CD4-positive, alpha-beta T cell treated with Interleukin-10 for 1 hour (primary cell): Measurements from ENCODE around the gene PHKB.
"Not testable (repeated sequence)": the region's sequence is repeated elsewhere in the genome, so short reads cannot be mapped to it uniquely, and the experiment has no call there.

Source experiments
- DNase-seq: peaks from one replicate; pipeline ENCODE4 v3.0.0-alpha.2; 2020

Gene PHKB

GRCh38 chr16:47627085-47627639 is 166.0 kb downstream of the PHKB start:
- no peak for DNase-seq

DNA sequence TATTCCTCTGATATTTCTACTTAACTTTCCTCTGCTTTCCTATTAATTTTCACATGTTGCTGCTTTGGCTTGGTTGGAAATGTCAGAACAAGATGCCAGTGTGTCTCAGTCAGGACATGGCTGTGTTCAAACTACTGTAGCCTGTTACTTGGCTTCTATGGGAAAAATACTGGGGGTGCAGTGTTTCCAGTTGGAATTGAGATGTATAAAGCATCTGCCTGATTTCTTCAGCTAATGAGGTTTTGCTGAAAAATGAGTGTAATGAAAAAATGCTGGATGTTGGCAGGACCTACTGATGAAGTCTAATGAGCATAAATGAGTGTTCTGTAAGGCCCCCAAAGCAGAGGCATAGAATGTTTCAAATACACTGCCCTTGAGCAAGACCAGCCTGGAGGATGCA is 166.6 kb downstream of the PHKB start:
- DNase-seq: no peak

GRCh38 chr16:47631131-47631530 is 170.0 kb downstream of the PHKB start:
- DNase-seq: no peak

GRCh38 chr16:47634126-47634525 is 173.0 kb downstream of the PHKB start:
- DNase-seq: no peak

- no peak for DNase-seq
These were observed 173.6 kb downstream of the PHKB start for GRCh38 chr16:47634727-47635126.

DNA sequence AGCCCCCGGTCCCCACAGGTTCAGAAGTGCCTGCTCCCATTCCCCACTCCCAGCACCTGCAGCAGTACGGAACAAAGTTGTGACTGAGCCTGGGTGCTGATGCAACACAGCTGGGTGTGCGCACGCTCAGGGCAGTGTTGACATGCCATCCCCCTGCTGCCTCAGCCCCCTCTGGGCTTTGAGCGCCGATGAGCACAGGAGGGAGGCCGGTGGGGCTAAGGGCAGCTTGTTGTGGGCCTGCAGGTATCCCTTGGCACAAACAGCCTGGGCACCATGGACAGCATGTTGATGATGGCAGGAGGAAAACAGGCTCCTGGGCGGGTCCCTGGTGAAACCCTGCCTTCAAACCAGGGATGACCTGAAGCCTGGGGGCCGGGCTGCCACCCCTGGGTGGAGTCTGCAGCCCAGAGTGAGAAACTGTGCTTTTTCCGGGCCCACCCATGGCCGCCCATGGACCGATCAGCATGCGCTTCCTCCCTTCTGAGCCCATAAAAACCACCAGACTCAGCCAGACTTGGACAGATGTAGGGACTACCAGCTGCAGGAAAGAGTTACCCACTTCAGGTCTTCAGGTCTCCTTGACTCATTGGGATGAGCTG is 175.5 kb downstream of the PHKB start:
- no peak for DNase-seq

- no peak for DNase-seq
These were observed 177.0 kb downstream of the PHKB start for GRCh38 chr16:47638175-47638574.

GRCh38 chr16:47640661-47641060 is 179.5 kb downstream of the PHKB start:
- no peak for DNase-seq

DNA sequence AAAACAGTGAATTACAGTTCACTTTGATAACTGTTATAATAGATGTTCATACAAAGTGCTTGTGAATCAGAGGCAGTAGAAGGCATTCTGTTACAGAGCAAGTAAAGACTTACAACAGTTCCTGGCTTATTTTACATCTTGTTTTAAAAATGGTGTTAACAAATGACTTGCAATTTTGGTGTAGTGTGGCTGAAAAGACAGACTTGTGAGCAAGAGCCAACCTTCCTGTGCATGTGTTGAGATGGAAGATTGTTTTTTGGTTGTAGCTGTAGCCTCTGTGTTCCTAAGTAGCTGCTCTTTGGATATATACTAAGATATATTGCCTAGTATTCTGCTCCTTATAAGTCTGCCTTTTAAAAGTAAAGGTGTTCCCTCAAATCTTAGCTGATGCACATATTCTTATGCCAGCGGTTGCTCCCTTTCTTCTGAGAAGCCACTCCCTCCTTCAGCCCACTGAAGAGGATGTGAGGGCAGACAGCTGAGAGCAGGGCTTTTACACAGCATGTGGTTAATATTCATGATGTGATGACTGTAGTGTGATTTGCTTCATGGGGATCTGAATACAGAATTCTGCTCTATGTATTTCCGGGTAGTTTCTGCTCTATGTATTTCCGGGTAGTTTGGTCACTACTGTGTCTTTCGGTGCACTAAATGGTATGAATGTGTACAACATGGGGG is 182.3 kb downstream of the PHKB start:
- peak; percentile 21 for DNase-seq

DNA sequence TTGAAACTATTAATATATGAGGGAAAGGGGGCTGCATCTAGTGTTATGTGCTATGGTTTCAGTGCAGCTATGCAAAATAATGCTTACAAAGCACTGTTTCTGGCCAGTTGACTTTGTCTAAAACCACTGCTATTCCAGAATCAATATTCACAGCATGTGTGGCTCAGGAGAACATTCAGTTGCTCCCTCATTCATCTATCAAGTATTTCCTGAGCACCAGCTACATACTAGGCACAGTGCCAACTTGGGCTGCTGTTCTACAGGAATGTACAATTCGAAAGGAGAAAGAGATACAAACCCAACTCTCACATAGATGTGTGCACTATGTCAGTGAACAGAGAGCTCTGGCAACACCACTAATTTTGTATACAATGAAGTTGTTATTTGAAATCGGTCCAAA is 183.0 kb downstream of the PHKB start:
- no peak for DNase-seq

GRCh38 chr16:47644661-47645060 is 183.5 kb downstream of the PHKB start:
- no peak for DNase-seq

GRCh38 chr16:47646914-47647313 is 185.8 kb downstream of the PHKB start:
- no peak for DNase-seq

DNA sequence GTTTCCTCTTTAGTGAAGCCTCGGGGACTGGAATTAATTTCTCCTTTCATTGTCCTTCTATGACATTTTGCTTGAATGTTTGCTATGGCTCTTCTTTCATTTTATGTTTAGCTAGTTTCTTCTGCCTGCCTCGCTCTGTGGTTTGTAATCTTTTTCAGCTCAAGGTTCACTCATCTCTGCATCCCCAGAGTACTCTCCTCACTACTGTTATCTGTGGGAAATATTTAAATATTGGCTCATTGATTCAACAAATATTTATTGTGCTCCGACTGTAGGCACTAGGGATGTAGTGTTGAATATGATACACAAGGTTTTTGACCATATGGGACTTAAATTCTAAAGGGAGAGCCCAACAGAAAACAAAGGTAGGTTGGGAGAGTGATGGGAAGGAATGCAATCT is 195.9 kb downstream of the PHKB start:
- DNase-seq: no peak

DNA sequence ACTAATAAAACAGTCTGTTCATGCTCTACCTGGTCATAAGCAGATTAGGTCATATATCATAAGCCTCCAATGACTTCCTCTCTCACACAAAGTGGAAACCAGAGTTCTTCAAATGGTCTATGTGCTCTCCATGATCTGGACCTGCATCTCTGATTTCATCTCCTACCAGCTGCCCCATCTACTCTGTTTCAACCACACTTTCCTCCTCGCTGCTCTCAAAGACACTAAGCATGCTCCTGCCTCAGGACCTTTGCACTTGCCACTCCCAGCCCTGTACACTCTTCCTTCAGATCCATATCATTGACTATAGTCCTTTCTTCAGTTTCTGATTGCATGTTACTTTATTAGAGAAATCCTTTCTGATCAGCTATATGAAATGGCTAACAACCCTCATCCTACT is 196.8 kb downstream of the PHKB start:
- DNase-seq: no peak

GRCh38 chr16:47660540-47660939 is 199.4 kb downstream of the PHKB start:
- DNase-seq: no peak

GRCh38 chr16:47664653-47665325 is 203.7 kb downstream of the PHKB start:
- no peak for DNase-seq

DNA sequence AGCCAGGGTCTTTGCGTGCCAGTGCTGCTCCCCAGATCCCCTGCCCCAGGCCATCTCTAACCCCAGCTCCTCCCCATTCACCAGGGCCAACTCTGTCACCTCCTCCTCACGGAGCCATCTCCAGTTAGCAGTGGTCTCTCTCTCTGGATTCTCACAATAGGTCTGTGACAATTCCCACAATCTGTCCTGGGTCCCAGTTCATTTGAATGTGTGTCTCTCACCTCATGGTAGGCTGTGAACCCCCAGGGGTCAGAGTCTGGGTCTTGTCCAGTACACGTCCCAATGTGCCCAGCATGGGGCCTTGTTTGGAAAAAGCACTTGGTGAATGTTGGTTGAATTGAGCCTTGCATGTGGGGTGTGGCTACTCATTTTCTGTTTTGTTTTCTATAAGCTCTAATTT is 205.3 kb downstream of the PHKB start:
- DNase-seq: no peak

DNA sequence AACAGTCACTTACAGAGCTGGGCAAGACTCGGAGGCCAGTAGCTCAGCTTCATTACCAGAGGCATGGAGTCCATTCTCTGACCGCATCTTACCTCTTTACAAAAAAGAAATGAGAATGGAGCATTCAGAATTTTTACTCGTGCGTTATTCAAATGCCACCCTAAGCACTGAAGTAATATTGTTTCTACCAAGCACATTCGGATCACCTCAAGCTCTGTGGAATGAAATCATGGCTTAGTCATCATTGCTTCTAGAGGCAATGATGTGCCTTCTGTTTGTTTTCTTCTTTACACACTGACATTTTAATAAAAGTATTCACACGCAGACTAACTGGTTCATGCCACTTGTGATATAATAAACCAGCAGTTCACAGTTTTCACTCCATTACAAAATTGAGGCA is 206.8 kb downstream of the PHKB start:
- no peak for DNase-seq

DNA sequence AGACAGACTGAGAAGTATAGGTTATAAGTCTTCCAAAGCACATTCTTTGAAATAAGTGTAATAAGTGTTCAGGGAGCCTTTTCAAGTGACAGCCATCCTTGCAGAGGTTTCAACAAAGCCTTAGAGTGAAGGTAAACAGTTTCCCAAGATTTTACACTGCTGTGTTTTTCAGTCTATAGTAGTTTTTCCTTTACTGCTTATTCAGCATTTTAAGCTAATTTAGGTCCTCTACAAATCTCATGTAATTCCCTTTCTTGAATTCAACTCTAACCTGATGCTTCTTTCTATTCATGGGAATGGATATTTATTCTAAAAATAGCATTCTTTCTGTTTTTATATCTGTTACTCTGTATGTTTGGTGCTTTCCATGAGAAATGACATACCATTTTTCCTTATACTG is 211.3 kb downstream of the PHKB start:
- no peak for DNase-seq

GRCh38 chr16:47676635-47677177 is 215.6 kb downstream of the PHKB start:
- no peak for DNase-seq

DNA sequence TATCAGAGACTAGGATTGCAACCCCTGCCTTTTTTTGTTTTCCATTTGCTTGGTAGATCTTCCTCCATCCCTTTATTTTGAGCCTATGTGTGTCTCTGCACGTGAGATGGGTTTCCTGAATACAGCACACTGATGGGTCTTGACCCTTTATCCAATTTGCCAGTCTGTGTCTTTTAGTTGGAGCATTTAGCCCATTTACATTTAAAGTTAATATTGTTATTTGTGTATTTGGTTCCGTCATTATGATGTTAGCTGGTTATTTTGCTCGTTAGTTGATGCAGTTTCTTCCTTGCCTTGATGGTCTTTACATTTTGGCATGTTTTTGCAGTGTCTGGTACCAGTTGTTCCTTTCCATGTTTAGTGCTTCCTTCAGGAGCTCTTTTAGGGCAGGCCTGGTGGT is 220.4 kb downstream of the PHKB start:
- not testable (repeated sequence) for DNase-seq

DNA sequence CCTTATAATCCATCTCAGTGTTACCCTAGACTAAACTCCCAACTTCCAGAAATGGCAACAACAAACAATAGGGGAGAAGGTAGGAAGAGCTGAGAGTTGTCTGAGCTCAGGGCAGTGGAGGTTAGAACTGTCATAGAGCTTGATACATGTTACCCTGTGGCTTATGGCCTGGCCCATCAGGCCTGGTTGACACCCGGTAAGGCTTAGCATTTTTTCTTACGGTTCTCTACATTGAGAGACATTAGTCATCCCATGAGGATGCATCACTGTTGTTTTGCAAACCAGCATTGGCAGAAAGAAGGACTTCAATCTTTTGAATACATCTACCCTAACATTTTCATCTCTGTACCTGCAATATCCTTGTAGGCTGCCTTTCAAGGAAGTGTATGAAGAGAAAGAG is 226.6 kb downstream of the PHKB start:
- DNase-seq: no peak

GRCh38 chr16:47693226-47693625 is 232.1 kb downstream of the PHKB start:
- DNase-seq: no peak

GRCh38 chr16:47694543-47694942 is 233.4 kb downstream of the PHKB start:
- DNase-seq: no peak
